ENCODE data around the gene BCL7C. TPM values are rescaled to one million over a fixed set of nuclear protein-coding genes. Genes with fewer than 3 reads are reported as not detected.

Gene BCL7C
- total and polyA plus RNA-seq, 10 of the 15 experiments (the other 5 are each of a cell fraction or from before 2014, with no cell fraction given), result 1.1 to 30.5 (median 13.7) TPM

DNA sequence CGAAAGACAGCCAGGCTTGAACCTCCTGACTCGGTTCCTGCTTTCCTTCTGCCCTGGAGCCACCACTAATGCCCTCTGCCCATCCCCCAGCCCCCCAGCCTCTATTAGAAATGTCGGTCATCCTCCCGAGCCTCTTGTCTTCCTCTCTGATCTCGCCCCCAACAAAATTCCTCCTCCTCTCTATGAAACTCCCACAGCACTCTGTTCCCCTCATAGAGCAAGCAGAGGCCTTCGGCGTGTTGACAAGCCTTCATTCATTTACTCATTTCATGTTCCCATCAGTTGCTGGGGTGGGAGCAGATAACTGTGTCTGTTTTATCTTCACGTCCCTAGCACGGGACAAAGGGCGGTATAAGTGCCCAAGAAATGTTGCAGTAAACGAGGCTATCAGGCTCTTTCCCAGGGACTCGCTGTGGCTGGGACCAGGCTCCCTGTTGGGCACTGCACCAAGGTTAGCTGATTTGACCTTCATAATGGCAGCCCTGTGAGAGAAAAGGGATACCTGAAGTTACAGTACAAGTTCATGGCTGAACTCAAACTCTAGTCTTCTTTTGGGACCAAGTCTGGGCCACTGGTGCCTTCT is 37.3 kb upstream of the BCL7C start:
- Histone ChIP-seq H3K27me3 (replicated peaks in 1 of 2; ENCODE audit: control insufficient read depth in 2 of 2, insufficient read depth in 2 of 2, low read length in 1 of 2) (no peaks in the 10 kb centered on the region), H3K79me2 (ENCODE audit: control insufficient read depth, insufficient read depth, low read length) (no peaks in the 10 kb centered on the region), H3K36me3 (ENCODE audit: control insufficient read depth in 2 of 2, insufficient read depth in 2 of 2, low read length in 1 of 2) (peaks cover 0 to 13% of the 10 kb centered on the region in 2 experiments), H3K27ac (ENCODE audit: control insufficient read depth, insufficient read depth) (no peak overlapping the region), H2AFZ (ENCODE audit: control insufficient read depth, low read depth, low read length) (no peak overlapping the region), H4K20me1 (ENCODE audit: control insufficient read depth, insufficient read depth) (no peaks in the 10 kb centered on the region), H3K9me3 (replicated peaks; ENCODE audit: control insufficient read depth, insufficient read depth, low read length) (no peaks in the 10 kb centered on the region), H3K4me1 (ENCODE audit: control insufficient read depth, insufficient read depth, low read length) (no peaks in the 10 kb centered on the region), H3K4me2 (ENCODE audit: control insufficient read depth, insufficient read depth) (no peak overlapping the region), H3K4me3 (no peak overlapping the region), H3K9ac (ENCODE audit: control insufficient read depth, insufficient read depth, low read length) (no peak overlapping the region)
- intact Hi-C loops (cut with micrococcal nuclease; ENCODE audit: unreplicated experiment) (no loop called here), in situ Hi-C loops (cut with MboI) (no loop called here)
- SMC1A ChIA-PET (ENCODE audit: uncharacterized antibody, unreplicated experiment), result no interaction called here
- CTCF ChIA-PET, result interaction anchor here (3.3 kb wide), 1 partner anchor 11 kb away, joined by 17 read pairs; no protein-coding TSS in a partner anchor
- POLR2A ChIA-PET, result no interaction called here
- WGBS (ENCODE audit: insufficient coverage, insufficient replicate concordance, low lambda C conversion rate, missing lambda C conversion rate), result 76% methylated on average over 12 of the region's 12 CpGs
- FAIRE-seq (no peak), ATAC-seq (no peak), DNase-seq (ENCODE audit: low read depth, low spot score) (no peak)
- RAD21 ChIA-PET (ENCODE audit: unreplicated experiment), result no interaction called here
- no TSS peak for BruUV-seq (replicated peaks)
- TF ChIP-seq, protein P1, sequence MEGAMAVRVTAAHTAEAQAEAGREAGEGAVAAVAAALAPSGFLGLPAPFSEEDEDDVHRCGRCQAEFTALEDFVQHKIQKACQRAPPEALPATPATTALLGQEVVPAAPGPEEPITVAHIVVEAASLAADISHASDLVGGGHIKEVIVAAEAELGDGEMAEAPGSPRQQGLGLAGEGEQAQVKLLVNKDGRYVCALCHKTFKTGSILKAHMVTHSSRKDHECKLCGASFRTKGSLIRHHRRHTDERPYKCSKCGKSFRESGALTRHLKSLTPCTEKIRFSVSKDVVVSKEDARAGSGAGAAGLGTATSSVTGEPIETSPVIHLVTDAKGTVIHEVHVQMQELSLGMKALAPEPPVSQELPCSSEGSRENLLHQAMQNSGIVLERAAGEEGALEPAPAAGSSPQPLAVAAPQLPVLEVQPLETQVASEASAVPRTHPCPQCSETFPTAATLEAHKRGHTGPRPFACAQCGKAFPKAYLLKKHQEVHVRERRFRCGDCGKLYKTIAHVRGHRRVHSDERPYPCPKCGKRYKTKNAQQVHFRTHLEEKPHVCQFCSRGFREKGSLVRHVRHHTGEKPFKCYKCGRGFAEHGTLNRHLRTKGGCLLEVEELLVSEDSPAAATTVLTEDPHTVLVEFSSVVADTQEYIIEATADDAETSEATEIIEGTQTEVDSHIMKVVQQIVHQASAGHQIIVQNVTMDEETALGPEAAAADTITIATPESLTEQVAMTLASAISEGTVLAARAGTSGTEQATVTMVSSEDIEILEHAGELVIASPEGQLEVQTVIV (IDR thresholded peaks at IDR 0.05; ENCODE audit: borderline replicate concordance, partially characterized antibody), result no peak
- TF ChIP-seq PKNOX1 (IDR thresholded peaks at IDR 0.05) (no peak), TCF7 (IDR thresholded peaks at IDR 0.05; ENCODE audit: borderline replicate concordance) (no peak), TCF3 (IDR thresholded peaks at IDR 0.05; ENCODE audit: borderline replicate concordance, insufficient read depth, low read depth, low read length) (no peak), RELA (IDR thresholded peaks at IDR 0.05; ENCODE audit: borderline replicate concordance, partially characterized antibody) (no peak), CBFB (IDR thresholded peaks at IDR 0.05; ENCODE audit: low read depth) (no peak), DPF2 (IDR thresholded peaks at IDR 0.05) (no peak), KDM1A (IDR thresholded peaks at IDR 0.05; ENCODE audit: borderline replicate concordance) (no peak), ZBED1 (IDR thresholded peaks at IDR 0.05; ENCODE audit: borderline replicate concordance) (no peak)
- TF ChIP-seq, protein P2, sequence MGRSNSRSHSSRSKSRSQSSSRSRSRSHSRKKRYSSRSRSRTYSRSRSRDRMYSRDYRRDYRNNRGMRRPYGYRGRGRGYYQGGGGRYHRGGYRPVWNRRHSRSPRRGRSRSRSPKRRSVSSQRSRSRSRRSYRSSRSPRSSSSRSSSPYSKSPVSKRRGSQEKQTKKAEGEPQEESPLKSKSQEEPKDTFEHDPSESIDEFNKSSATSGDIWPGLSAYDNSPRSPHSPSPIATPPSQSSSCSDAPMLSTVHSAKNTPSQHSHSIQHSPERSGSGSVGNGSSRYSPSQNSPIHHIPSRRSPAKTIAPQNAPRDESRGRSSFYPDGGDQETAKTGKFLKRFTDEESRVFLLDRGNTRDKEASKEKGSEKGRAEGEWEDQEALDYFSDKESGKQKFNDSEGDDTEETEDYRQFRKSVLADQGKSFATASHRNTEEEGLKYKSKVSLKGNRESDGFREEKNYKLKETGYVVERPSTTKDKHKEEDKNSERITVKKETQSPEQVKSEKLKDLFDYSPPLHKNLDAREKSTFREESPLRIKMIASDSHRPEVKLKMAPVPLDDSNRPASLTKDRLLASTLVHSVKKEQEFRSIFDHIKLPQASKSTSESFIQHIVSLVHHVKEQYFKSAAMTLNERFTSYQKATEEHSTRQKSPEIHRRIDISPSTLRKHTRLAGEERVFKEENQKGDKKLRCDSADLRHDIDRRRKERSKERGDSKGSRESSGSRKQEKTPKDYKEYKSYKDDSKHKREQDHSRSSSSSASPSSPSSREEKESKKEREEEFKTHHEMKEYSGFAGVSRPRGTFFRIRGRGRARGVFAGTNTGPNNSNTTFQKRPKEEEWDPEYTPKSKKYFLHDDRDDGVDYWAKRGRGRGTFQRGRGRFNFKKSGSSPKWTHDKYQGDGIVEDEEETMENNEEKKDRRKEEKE (IDR thresholded peaks at IDR 0.05), result no peak
- TF ChIP-seq, protein P3, sequence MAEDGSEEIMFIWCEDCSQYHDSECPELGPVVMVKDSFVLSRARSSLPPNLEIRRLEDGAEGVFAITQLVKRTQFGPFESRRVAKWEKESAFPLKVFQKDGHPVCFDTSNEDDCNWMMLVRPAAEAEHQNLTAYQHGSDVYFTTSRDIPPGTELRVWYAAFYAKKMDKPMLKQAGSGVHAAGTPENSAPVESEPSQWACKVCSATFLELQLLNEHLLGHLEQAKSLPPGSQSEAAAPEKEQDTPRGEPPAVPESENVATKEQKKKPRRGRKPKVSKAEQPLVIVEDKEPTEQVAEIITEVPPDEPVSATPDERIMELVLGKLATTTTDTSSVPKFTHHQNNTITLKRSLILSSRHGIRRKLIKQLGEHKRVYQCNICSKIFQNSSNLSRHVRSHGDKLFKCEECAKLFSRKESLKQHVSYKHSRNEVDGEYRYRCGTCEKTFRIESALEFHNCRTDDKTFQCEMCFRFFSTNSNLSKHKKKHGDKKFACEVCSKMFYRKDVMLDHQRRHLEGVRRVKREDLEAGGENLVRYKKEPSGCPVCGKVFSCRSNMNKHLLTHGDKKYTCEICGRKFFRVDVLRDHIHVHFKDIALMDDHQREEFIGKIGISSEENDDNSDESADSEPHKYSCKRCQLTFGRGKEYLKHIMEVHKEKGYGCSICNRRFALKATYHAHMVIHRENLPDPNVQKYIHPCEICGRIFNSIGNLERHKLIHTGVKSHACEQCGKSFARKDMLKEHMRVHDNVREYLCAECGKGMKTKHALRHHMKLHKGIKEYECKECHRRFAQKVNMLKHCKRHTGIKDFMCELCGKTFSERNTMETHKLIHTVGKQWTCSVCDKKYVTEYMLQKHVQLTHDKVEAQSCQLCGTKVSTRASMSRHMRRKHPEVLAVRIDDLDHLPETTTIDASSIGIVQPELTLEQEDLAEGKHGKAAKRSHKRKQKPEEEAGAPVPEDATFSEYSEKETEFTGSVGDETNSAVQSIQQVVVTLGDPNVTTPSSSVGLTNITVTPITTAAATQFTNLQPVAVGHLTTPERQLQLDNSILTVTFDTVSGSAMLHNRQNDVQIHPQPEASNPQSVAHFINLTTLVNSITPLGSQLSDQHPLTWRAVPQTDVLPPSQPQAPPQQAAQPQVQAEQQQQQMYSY (CRISPR knock-in tag; IDR thresholded peaks at IDR 0.05), result no peak
- TF ChIP-seq, protein P4, sequence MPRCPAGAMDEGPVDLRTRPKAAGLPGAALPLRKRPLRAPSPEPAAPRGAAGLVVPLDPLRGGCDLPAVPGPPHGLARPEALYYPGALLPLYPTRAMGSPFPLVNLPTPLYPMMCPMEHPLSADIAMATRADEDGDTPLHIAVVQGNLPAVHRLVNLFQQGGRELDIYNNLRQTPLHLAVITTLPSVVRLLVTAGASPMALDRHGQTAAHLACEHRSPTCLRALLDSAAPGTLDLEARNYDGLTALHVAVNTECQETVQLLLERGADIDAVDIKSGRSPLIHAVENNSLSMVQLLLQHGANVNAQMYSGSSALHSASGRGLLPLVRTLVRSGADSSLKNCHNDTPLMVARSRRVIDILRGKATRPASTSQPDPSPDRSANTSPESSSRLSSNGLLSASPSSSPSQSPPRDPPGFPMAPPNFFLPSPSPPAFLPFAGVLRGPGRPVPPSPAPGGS (IDR thresholded peaks at IDR 0.05; ENCODE audit: borderline replicate concordance, insufficient read depth, low read depth, low read length, poor library complexity, severe bottlenecking), result no peak

Measured in GM12878 (cell line).